Nephron (organoid): ENCODE results near the gene SEC24B.

Experiments used
- H3K27ac Mint-ChIP-seq, 3 experiments: 2 replicates each; pipeline ENCODE4 v1.8.0; 2020; ENCODE audit warnings: mixed read lengths in 3 of 3, mild to moderate bottlenecking in 2 of 3, moderate library complexity in 1 of 3
- H3K27me3 Mint-ChIP-seq: 2 replicates; pipeline ENCODE4 v1.8.0; 2021; ENCODE audit warnings: low read depth, mild to moderate bottlenecking, moderate library complexity, mixed read lengths
- H3K36me3 Mint-ChIP-seq: 2 replicates; pipeline ENCODE4 v1.8.0; 2020; ENCODE audit warnings: low read depth, mixed read lengths
- H3K4me1 Mint-ChIP-seq: 2 replicates; pipeline ENCODE4 v1.8.0; 2020; ENCODE audit warnings: mixed read lengths
- H3K4me3 Mint-ChIP-seq, 3 experiments: 2 replicates each; pipeline ENCODE4 v1.8.0; 2020; ENCODE audit warnings: mild to moderate bottlenecking in 3 of 3, mixed read lengths in 3 of 3, moderate library complexity in 2 of 3
- H3K9me3 Mint-ChIP-seq: 2 replicates; pipeline ENCODE4 v1.8.0; 2020; ENCODE audit warnings: mixed read lengths
- TF ChIP-seq, protein P1 (sequence below), 3 experiments: fragments of 200-600 bp; sonication (generic); IDR thresholded peaks; one replicate each; pipeline ENCODE4 v1.5.0; 2021; ENCODE audit warnings: antibody characterized with exemption in 3 of 3; ENCODE audit not compliant: unreplicated experiment in 3 of 3

SEC24B gene

DNA sequence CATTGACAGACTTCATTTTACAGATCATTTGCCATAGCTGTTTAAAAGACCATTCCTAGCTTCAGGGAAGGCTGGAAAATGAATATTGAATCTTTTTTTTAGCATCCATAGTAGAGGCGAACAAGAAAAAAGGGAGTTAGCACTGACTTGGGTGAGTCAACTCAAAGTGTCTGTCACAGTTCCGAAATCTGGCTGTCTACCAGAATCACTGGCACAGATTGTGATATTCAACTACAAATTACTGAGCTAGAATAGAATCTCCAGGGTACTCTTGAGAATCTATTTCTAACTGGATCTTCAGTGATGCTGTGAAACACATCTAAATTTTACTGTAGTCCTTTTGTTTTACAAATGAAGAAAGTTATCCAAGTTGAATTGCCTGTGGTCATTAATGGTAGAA lies 31.5 kb downstream of the SEC24B start:
- H3K4me3 Mint-ChIP-seq, result no peak overlapping the region
- H3K36me3 Mint-ChIP-seq, result peaks cover 60% of the 10 kb centered on the region
- no peaks in the 10 kb centered on the region for H3K27me3 Mint-ChIP-seq
- no peaks in the 10 kb centered on the region for H3K9me3 Mint-ChIP-seq
- no peak overlapping the region for H3K27ac Mint-ChIP-seq
- no peaks in the 10 kb centered on the region for H3K4me1 Mint-ChIP-seq
- TF ChIP-seq, protein P1, sequence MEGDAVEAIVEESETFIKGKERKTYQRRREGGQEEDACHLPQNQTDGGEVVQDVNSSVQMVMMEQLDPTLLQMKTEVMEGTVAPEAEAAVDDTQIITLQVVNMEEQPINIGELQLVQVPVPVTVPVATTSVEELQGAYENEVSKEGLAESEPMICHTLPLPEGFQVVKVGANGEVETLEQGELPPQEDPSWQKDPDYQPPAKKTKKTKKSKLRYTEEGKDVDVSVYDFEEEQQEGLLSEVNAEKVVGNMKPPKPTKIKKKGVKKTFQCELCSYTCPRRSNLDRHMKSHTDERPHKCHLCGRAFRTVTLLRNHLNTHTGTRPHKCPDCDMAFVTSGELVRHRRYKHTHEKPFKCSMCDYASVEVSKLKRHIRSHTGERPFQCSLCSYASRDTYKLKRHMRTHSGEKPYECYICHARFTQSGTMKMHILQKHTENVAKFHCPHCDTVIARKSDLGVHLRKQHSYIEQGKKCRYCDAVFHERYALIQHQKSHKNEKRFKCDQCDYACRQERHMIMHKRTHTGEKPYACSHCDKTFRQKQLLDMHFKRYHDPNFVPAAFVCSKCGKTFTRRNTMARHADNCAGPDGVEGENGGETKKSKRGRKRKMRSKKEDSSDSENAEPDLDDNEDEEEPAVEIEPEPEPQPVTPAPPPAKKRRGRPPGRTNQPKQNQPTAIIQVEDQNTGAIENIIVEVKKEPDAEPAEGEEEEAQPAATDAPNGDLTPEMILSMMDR (IDR thresholded peaks at IDR 0.05; ENCODE audit: unreplicated experiment in 3 of 3), result no peak

DNA sequence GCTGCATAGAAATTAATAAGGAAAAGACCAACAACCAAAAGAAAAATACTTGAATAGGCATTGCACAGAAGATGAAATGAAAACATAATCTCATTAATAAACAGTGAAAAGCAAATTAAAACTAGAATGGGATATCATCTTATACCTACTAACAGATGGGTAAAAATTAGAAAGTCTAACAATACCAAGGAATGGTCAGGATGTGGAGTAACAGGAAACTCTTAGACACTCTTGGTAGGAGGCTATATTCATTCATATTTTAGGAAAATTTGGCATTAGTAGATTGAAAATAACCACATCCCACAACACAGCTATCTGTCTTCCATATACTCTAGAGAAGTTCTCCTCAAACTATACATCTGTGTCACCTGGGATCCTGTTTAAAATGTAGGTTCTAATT lies 36.3 kb downstream of the SEC24B start:
- TF ChIP-seq, protein P1 (IDR thresholded peaks at IDR 0.05; ENCODE audit: unreplicated experiment in 3 of 3), result no peak
- no peaks in the 10 kb centered on the region for H3K9me3 Mint-ChIP-seq
- no peaks in the 10 kb centered on the region for H3K4me1 Mint-ChIP-seq
- H3K27ac Mint-ChIP-seq, result no peak overlapping the region
- peaks cover 61% of the 10 kb centered on the region for H3K36me3 Mint-ChIP-seq
- H3K4me3 Mint-ChIP-seq, result no peak overlapping the region
- H3K27me3 Mint-ChIP-seq, result no peaks in the 10 kb centered on the region

DNA sequence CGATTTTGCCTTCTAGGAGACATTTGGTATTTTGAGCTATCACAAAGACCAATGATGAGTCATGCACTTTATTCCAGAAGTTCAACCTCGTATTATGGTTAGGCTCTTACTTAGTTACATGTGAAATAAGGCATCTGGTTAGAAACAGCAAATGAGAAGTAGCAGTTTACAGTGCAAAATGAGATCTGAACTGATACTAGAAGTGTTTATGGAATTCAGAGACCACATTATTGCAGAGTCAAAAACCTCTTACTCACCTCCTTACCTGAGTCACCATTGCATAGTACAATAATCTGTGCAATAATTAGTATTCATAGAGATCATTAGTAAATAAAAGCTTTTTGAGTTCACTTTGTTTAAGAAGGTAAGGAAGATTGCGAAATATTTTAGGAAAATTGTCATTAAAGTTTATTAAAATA lies 38.7 kb downstream of the SEC24B start:
- Mint-ChIP-seq H3K9me3 (no peaks in the 10 kb centered on the region), H3K4me1 (no peaks in the 10 kb centered on the region), H3K27ac (no peak overlapping the region), H3K36me3 (peaks cover 62% of the 10 kb centered on the region), H3K27me3 (no peaks in the 10 kb centered on the region), H3K4me3 (no peak overlapping the region)
- TF ChIP-seq, protein P1 (IDR thresholded peaks at IDR 0.05; ENCODE audit: unreplicated experiment in 3 of 3), result no peak

GRCh38 chr4:109473824-109474223 lies 40.2 kb downstream of the SEC24B start:
- Mint-ChIP-seq H3K9me3 (no peaks in the 10 kb centered on the region), H3K27me3 (no peaks in the 10 kb centered on the region), H3K27ac (no peak overlapping the region), H3K36me3 (peaks cover 54% of the 10 kb centered on the region), H3K4me1 (no peaks in the 10 kb centered on the region), H3K4me3 (no peak overlapping the region)
- TF ChIP-seq, protein P1 (IDR thresholded peaks at IDR 0.05; ENCODE audit: unreplicated experiment in 3 of 3), result no peak

DNA sequence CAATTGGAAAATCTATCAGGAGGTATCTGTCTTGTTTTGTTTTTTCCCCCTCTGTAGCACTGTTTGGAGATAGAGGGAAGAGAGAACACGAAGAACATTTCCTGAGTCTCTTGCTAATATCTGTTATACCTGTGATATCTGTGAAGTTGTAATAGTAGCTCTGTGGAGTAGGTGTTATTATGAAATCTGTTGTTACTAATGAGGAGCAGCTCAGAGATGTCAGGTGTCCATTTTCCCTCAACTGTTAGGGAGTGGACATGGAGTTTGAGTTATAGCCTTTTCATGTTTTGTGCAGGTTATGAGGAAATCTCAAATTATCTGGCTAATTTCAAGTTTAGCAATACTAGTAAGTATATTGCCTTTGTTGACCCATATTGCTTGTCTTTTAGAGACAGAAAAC lies 52.4 kb downstream of the SEC24B start:
- no peak overlapping the region for H3K4me3 Mint-ChIP-seq
- peaks cover 65% of the 10 kb centered on the region for H3K36me3 Mint-ChIP-seq
- no peaks in the 10 kb centered on the region for H3K27me3 Mint-ChIP-seq
- no peaks in the 10 kb centered on the region for H3K9me3 Mint-ChIP-seq
- TF ChIP-seq, protein P1 (IDR thresholded peaks at IDR 0.05; ENCODE audit: unreplicated experiment in 3 of 3), result no peak
- H3K4me1 Mint-ChIP-seq, result peaks cover 7% of the 10 kb centered on the region
- peak overlapping the region in 1 of 3 experiments; percentile 32 for H3K27ac Mint-ChIP-seq

DNA sequence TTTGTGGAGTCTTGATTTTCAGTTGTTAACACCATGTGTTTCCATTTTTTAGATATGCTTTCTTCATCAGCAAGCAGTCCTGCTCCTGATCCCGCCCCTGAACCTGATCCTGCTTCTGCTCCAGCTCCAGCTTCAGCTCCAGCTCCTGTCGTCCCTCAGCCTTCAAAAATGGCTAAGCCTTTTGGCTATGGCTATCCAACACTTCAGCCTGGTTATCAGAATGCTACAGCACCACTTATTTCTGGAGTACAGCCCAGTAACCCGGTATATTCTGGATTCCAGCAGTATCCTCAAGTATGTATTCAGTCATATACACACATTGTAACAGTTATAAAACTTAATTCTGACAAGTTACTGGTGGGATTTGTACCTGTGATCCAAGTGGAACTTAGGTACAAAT lies 60.9 kb downstream of the SEC24B start:
- H3K4me3 Mint-ChIP-seq, result no peak overlapping the region
- H3K9me3 Mint-ChIP-seq, result no peaks in the 10 kb centered on the region
- H3K27me3 Mint-ChIP-seq, result no peaks in the 10 kb centered on the region
- H3K36me3 Mint-ChIP-seq, result peaks cover 66% of the 10 kb centered on the region
- no peaks in the 10 kb centered on the region for H3K4me1 Mint-ChIP-seq
- no peak overlapping the region for H3K27ac Mint-ChIP-seq
- TF ChIP-seq, protein P1 (IDR thresholded peaks at IDR 0.05; ENCODE audit: unreplicated experiment in 3 of 3), result no peak
